ENCODE measurements around the gene CCSER1. TPM values are rescaled to one million over a fixed set of nuclear protein-coding genes. Genes with fewer than 3 reads are reported as not detected.
"Not testable (repeated sequence)": the region's sequence is repeated elsewhere in the genome, so short reads cannot be mapped to it uniquely, and the experiment has no call there.

The CCSER1 gene
- total and polyA plus RNA-seq, 8 donors, result 2.0 to 9.0 (median 4.2) TPM

GRCh38 chr4:90888571-90888970 is 761.4 kb downstream of the CCSER1 start:
- Histone ChIP-seq H3K4me3 (no peak overlapping the region), H3K36me3 (no peaks in the 10 kb centered on the region), H3K27me3 (no peaks in the 10 kb centered on the region), H3K27ac (no peak overlapping the region), H3K9me3 (no peaks in the 10 kb centered on the region), H3K4me1 (no peaks in the 10 kb centered on the region)
- DNase-seq (no peak), ATAC-seq (no peak)
- intact Hi-C loops (cut with DNase I), result no loop called here
- TF ChIP-seq, protein P1, sequence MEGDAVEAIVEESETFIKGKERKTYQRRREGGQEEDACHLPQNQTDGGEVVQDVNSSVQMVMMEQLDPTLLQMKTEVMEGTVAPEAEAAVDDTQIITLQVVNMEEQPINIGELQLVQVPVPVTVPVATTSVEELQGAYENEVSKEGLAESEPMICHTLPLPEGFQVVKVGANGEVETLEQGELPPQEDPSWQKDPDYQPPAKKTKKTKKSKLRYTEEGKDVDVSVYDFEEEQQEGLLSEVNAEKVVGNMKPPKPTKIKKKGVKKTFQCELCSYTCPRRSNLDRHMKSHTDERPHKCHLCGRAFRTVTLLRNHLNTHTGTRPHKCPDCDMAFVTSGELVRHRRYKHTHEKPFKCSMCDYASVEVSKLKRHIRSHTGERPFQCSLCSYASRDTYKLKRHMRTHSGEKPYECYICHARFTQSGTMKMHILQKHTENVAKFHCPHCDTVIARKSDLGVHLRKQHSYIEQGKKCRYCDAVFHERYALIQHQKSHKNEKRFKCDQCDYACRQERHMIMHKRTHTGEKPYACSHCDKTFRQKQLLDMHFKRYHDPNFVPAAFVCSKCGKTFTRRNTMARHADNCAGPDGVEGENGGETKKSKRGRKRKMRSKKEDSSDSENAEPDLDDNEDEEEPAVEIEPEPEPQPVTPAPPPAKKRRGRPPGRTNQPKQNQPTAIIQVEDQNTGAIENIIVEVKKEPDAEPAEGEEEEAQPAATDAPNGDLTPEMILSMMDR (IDR thresholded peaks at IDR 0.05), result no peak

- TF ChIP-seq, protein P1 (IDR thresholded peaks at IDR 0.05), result no peak
- no peak for DNase-seq
- Histone ChIP-seq H3K9me3 (no peaks in the 10 kb centered on the region), H3K36me3 (no peaks in the 10 kb centered on the region), H3K4me3 (no peak overlapping the region), H3K4me1 (no peaks in the 10 kb centered on the region), H3K27ac (no peak overlapping the region), H3K27me3 (no peaks in the 10 kb centered on the region)
- ATAC-seq, result no peak
- intact Hi-C loops (cut with DNase I), result no loop called here
These were observed 762.0 kb downstream of the CCSER1 start for GRCh38 chr4:90889171-90889570.

GRCh38 chr4:90903413-90903812 is 776.2 kb downstream of the CCSER1 start:
- H3K27ac ChIP-seq; H3K27me3 ChIP-seq; intact Hi-C loops (cut with DNase I); H3K4me1 ChIP-seq; DNase-seq; H3K36me3 ChIP-seq; ATAC-seq; H3K4me3 ChIP-seq: not testable (repeated sequence)
- peaks cover 0 to 19% of the 10 kb centered on the region in 2 donors for H3K9me3 ChIP-seq

DNA sequence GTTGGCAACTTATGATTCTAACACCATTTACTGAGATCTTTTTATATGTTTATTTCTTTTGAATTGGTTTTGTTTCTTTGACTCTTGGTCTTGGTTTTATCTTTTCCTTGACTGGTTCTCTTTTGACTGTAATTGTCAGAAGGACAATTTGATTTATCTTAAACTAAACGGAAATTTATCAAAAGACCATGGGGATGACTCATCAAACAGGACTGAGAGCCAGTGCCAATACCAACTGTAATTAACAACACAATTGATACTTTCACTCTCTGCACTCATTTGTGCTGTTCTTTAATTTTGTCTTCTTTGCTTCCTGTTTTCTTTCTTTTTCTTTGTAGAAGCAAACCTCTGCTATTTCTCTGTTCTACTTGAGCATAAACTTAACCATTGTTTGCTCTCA is 776.8 kb downstream of the CCSER1 start:
- intact Hi-C loops (cut with DNase I), result no loop called here
- Histone ChIP-seq H3K27me3 (no peaks in the 10 kb centered on the region), H3K9me3 (peaks cover 0 to 19% of the 10 kb centered on the region in 2 donors), H3K27ac (no peak overlapping the region), H3K4me3 (no peak overlapping the region), H3K36me3 (no peaks in the 10 kb centered on the region), H3K4me1 (no peaks in the 10 kb centered on the region)
- no peak for DNase-seq
- TF ChIP-seq, protein P1 (IDR thresholded peaks at IDR 0.05), result no peak
- no peak for ATAC-seq

DNA sequence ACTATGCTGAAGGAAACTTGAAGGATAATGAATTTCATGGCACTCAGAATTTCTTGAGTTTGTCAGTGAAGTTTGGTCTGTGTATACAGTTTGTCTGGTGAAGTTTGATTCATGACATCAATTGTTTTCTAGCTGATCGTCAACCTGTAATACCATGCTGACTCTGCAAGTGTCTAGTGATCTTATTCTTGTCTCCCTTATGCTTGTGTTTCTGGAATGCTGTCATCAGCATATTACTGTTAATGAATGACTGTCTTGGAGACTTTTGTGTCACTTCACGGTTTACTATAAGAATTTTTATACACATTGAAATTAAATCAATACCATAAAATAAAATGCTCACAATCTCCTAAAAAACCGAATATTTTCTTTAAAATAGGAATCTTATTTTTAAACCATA is 779.0 kb downstream of the CCSER1 start:
- intact Hi-C loops (cut with DNase I), result no loop called here
- peaks cover 0 to 18% of the 10 kb centered on the region in 2 donors for H3K9me3 ChIP-seq
- no peaks in the 10 kb centered on the region for H3K27me3 ChIP-seq
- no peak for DNase-seq
- no peaks in the 10 kb centered on the region for H3K4me1 ChIP-seq
- no peaks in the 10 kb centered on the region for H3K36me3 ChIP-seq
- ATAC-seq, result no peak
- no peak overlapping the region for H3K4me3 ChIP-seq
- H3K27ac ChIP-seq, result no peak overlapping the region
- TF ChIP-seq, protein P1 (IDR thresholded peaks at IDR 0.05), result no peak

GRCh38 chr4:90911724-90912434 is 784.7 kb downstream of the CCSER1 start:
- H3K4me3 ChIP-seq; intact Hi-C loops (cut with DNase I); ATAC-seq; H3K27ac ChIP-seq; H3K36me3 ChIP-seq; H3K4me1 ChIP-seq; H3K9me3 ChIP-seq; H3K27me3 ChIP-seq; DNase-seq: not testable (repeated sequence)
